Dermis microvascular lymphatic vessel endothelial cell (primary cell): ENCODE data around the gene IDH3A. TPM values are rescaled to one million over a fixed set of nuclear protein-coding genes. Genes with fewer than 3 reads are reported as not detected.

Source experiments
- DNase-seq, 2 donors: peaks; one replicate each; pipeline versions ENCODE4 v3.0.0 to v3.0.0-alpha.2; 2010; ENCODE audit warnings: low read depth in 2 of 2
- total RNA-seq: library from RNA; depleted of rRNA; stranded (reverse); fragments of >200 nt; gene quantifications from 2 replicates; pipeline ENCODE4 v1.2.1, GENCODE V29; 2014

The IDH3A gene
- total RNA-seq = 20.3 and 22.1 TPM in 2 replicates

- DNase-seq = peak; percentile 84 to 96
These were observed at the start of gene IDH3A for GRCh38 chr15:78149068-78149804. Gene IDH3A, plus strand, starts transcription at chr15:78149362. Its CDS starts 42 bp downstream, at chr15:78149404.

GRCh38 chr15:78100886-78101285 is 48.3 kb upstream of the IDH3A start:
- no peak for DNase-seq

GRCh38 chr15:78101423-78102105 is 47.6 kb upstream of the IDH3A start:
- no peak for DNase-seq

- DNase-seq = no peak
These were observed 47.0 kb upstream of the IDH3A start for GRCh38 chr15:78102211-78102610.

- DNase-seq = no peak
These were observed 46.4 kb upstream of the IDH3A start for GRCh38 chr15:78102741-78103140.

GRCh38 chr15:78103406-78104118 is 45.6 kb upstream of the IDH3A start:
- no peak for DNase-seq

- no peak for DNase-seq
These were observed 45.1 kb upstream of the IDH3A start for GRCh38 chr15:78104119-78104479.

- no peak for DNase-seq
These were observed 44.3 kb upstream of the IDH3A start for GRCh38 chr15:78104566-78105475.

GRCh38 chr15:78105476-78106241 is 43.5 kb upstream of the IDH3A start:
- DNase-seq = peak in 1 of 2 donors; percentile 33

- no peak for DNase-seq
These were observed 41.7 kb upstream of the IDH3A start for GRCh38 chr15:78107471-78107870.

GRCh38 chr15:78108300-78109084 is 40.7 kb upstream of the IDH3A start:
- peak; percentile 79 to 91 for DNase-seq

GRCh38 chr15:78109156-78109555 is 40.0 kb upstream of the IDH3A start:
- DNase-seq = no peak

- DNase-seq = no peak
These were observed 39.1 kb upstream of the IDH3A start for GRCh38 chr15:78110096-78110495.

- no peak for DNase-seq
These were observed 38.2 kb upstream of the IDH3A start for GRCh38 chr15:78110916-78111475.

GRCh38 chr15:78111788-78112187 is 37.4 kb upstream of the IDH3A start:
- no peak for DNase-seq

GRCh38 chr15:78112551-78112950 is 36.6 kb upstream of the IDH3A start:
- no peak for DNase-seq

- no peak for DNase-seq
These were observed 28.6 kb upstream of the IDH3A start for GRCh38 chr15:78120523-78120922.

- DNase-seq = no peak
These were observed 23.9 kb upstream of the IDH3A start for GRCh38 chr15:78125267-78125666.

GRCh38 chr15:78127882-78128281 is 21.3 kb upstream of the IDH3A start:
- DNase-seq = no peak
